HepG2 (cell line): ENCODE measurements around the gene CAPN11. TPM values are rescaled to one million over a fixed set of nuclear protein-coding genes. Genes with fewer than 3 reads are reported as not detected.

Experiments
- ATAC-seq: fragments of 200-7000 bp; cut with Tn5 transposase; 3 replicates; pipeline ENCODE4 v1.9.1; 2020; ENCODE audit warnings: mild to moderate bottlenecking, moderate library complexity
- BruUV-seq: library from RNA; stranded (reverse); fragments of 400-500 nt; replicated peaks from 2 replicates; lab custom pipeline; 2021; lab: Mats Ljungman, UMichigan
- CTCF ChIA-PET: fragments of 300-600 bp; formaldehyde crosslinking; extraction: SDS; loops from one replicate; lab custom pipeline; 2021; ENCODE audit warnings: low total read pairs, inconsistent platforms, low intra/inter-chr PET ratio; lab: Yijun Ruan, JAX
- POLR2A ChIA-PET: fragments of 350-600 bp; sonication (Branson Sonifier 250); formaldehyde crosslinking; loops from one replicate; lab custom pipeline; 2020; ENCODE audit warnings: antibody characterized with exemption, inconsistent platforms; lab: Yijun Ruan, JAX
- DNase-seq: peaks from one replicate; pipeline ENCODE4 v3.0.0-alpha.2; 2015; ENCODE audit warnings: low spot score
- FAIRE-seq: peaks from 3 replicates; lab custom pipeline; 2011; peaks lifted over from hg19 to GRCh38; lab: Jason Lieb, UNC
- H2AFZ ChIP-seq: one replicate; pipeline ENCODE4 v1.6.1; 2011; ENCODE audit warnings: low read length, inconsistent platforms
- H3K27ac ChIP-seq: fragments of 300-600 bp; 3 replicates; pipeline ENCODE4 v1.8.0; 2011; ENCODE audit warnings: mixed run types, mild to moderate bottlenecking, mixed read lengths, low read length, inconsistent platforms; ENCODE audit not compliant: insufficient read depth; ENCODE audit errors: extremely low read length
- H3K27me3 ChIP-seq, 2 experiments: fragments of 200-600 bp in 1 of 2; 2 replicates in 1 of 2; 3 replicates in 1 of 2; pipeline versions ENCODE4 v1.6.0 to v1.8.0; 2011; ENCODE audit warnings: low read length in 2 of 2, mild to moderate bottlenecking in 2 of 2, moderate library complexity in 2 of 2, inconsistent platforms in 1 of 2; ENCODE audit not compliant: insufficient read depth in 2 of 2, control insufficient read depth in 1 of 2
- H3K36me3 ChIP-seq, 2 experiments: fragments of 200-600 bp in 1 of 2; replicated peaks in 1 of 2; 2 replicates in 1 of 2; 3 replicates in 1 of 2; pipeline versions ENCODE4 v1.5.1 to v1.8.0; 2011; ENCODE audit warnings: low read length in 2 of 2, inconsistent platforms in 1 of 2; ENCODE audit not compliant: insufficient read depth in 2 of 2, control insufficient read depth in 1 of 2
- H3K4me1 ChIP-seq: 2 replicates; pipeline ENCODE4 v1.5.1; 2012; ENCODE audit warnings: low read length, inconsistent platforms; ENCODE audit not compliant: insufficient read depth
- H3K4me2 ChIP-seq: 2 replicates; pipeline ENCODE4 v1.6.0; 2011; ENCODE audit warnings: low read depth, low read length, inconsistent platforms
- H3K4me3 ChIP-seq, 3 experiments: fragments of 200-600 bp in 1 of 3; sonication (generic), shearing (Covaris generic) in 1 of 3; replicated peaks in 1 of 3; 2 replicates each; pipeline ENCODE4 v1.5.1; 2011 to 2016; ENCODE audit warnings: low read length in 3 of 3, inconsistent platforms in 2 of 3, low read depth in 2 of 3, mild to moderate bottlenecking in 2 of 3, control low read depth in 1 of 3, mixed read lengths in 1 of 3; ENCODE audit not compliant: insufficient read depth in 1 of 3
- H3K79me2 ChIP-seq: one replicate; pipeline ENCODE4 v1.6.1; 2011; ENCODE audit warnings: low read length, inconsistent platforms; ENCODE audit not compliant: insufficient read depth
- H3K9ac ChIP-seq: 2 replicates; pipeline ENCODE4 v1.6.0; 2011; ENCODE audit warnings: mild to moderate bottlenecking, low read depth, low read length, inconsistent platforms; ENCODE audit not compliant: insufficient read depth
- H3K9me3 ChIP-seq: 2 replicates; pipeline ENCODE4 v1.5.1; 2012; ENCODE audit warnings: mild to moderate bottlenecking, low read length
- H4K20me1 ChIP-seq: 2 replicates; pipeline ENCODE4 v1.6.0; 2011; ENCODE audit warnings: inconsistent platforms, mild to moderate bottlenecking, low read length, moderate library complexity; ENCODE audit not compliant: insufficient read depth
- CC2D1A ChIP-seq: sonication (generic); formaldehyde crosslinking; IDR thresholded peaks from 2 replicates; pipeline ENCODE4 v1.8.1; 2023; ENCODE audit warnings: mild to moderate bottlenecking, missing genetic modification reagents
- DPF2 ChIP-seq: sonication (generic); formaldehyde crosslinking; IDR thresholded peaks from 2 replicates; pipeline ENCODE4 v1.4.0; 2020; ENCODE audit warnings: mild to moderate bottlenecking, low read depth, missing genetic modification reagents, borderline replicate concordance
- PHF20 ChIP-seq: sonication (generic); formaldehyde crosslinking; IDR thresholded peaks from 2 replicates; pipeline ENCODE4 v1.5.0; 2020; ENCODE audit warnings: mild to moderate bottlenecking, missing genetic modification reagents
- PRMT3 ChIP-seq: sonication (generic); formaldehyde crosslinking; IDR thresholded peaks from 2 replicates; pipeline ENCODE4 v1.8.1; 2022; ENCODE audit warnings: low read depth, mild to moderate bottlenecking, moderate library complexity, missing genetic modification reagents, borderline replicate concordance
- PTBP1 ChIP-seq: fragments of 200-400 bp; formaldehyde crosslinking; IDR thresholded peaks from 2 replicates; pipeline ENCODE4 v1.6.1; 2018; ENCODE audit warnings: low read length, low read depth; ENCODE audit not compliant: poor library complexity, severe bottlenecking
- RAD51 ChIP-seq: fragments of 450-650 bp; IDR thresholded peaks from 2 replicates; pipeline ENCODE4 v1.6.1; 2016; ENCODE audit warnings: borderline replicate concordance
- ZC3H13 ChIP-seq: sonication (generic); formaldehyde crosslinking; IDR thresholded peaks from 2 replicates; pipeline ENCODE4 v1.8.1; 2023; ENCODE audit warnings: mild to moderate bottlenecking, missing genetic modification reagents, moderate library complexity
- ZNF121 ChIP-seq: sonication (generic); formaldehyde crosslinking; IDR thresholded peaks from 2 replicates; pipeline ENCODE4 v1.5.0; 2020; ENCODE audit warnings: mild to moderate bottlenecking, missing genetic modification reagents
- WGBS: methylation state at CpG from one replicate; pipeline ENCODE4 v1.1.6; 2017; ENCODE audit warnings: low lambda C conversion rate; 5-methylcytosine and 5-hydroxymethylcytosine counted together
- in situ Hi-C: cut with HindIII; loops from 2 replicates; pipeline ENCODE4 v1.10.0; 2017; ENCODE audit warnings: low pct_unique_long_range_greater_than_20kb; ENCODE audit not compliant: extremely low pct_ligation_motif_present
- intact Hi-C: fragments of 100-400 bp; cut with micrococcal nuclease; formaldehyde crosslinking; loops from one replicate; pipeline ENCODE4 v1.10.0; 2022; ENCODE audit not compliant: unreplicated experiment
- polyA plus RNA-seq, 8 experiments: library from polyadenylated mRNA; depleted of rRNA in 3 of 8; stranded (reverse) in 7 of 8; unstranded in 1 of 8; fragments of >200 nt; fragmentation: Illumina TruSeq in 4 of 8; extraction: Trizol in 4 of 8; gene quantifications; 2 replicates each; pipeline versions ENCODE4 v1.2.1 to v1.2.3, GENCODE V29; 2011 to 2016; ENCODE audit warnings: low read depth in 4 of 8, missing spikeins in 1 of 8, mixed read lengths in 1 of 8; ENCODE audit not compliant: insufficient read depth in 1 of 8
- total RNA-seq, 5 experiments: library from RNA; depleted of rRNA; stranded (reverse); fragments of >200 nt; fragmentation: Illumina TruSeq; extraction: Trizol; gene quantifications; 2 replicates each; pipeline ENCODE4 v1.2.3, GENCODE V29; 2016; ENCODE audit warnings: low read depth in 1 of 5
- TF ChIP-seq, protein P1 (sequence below): sonication (generic); formaldehyde crosslinking; IDR thresholded peaks from one replicate; pipeline ENCODE4 v1.5.1; 2020; ENCODE audit warnings: mild to moderate bottlenecking, missing genetic modification reagents; ENCODE audit errors: not compliant biosample characterization
- TF ChIP-seq, protein P2 (sequence below): IDR thresholded peaks from 2 replicates; pipeline ENCODE4 v1.6.1; 2012; ENCODE audit warnings: inconsistent platforms
- TF ChIP-seq, protein P3 (sequence below): sonication (generic); formaldehyde crosslinking; IDR thresholded peaks from 2 replicates; pipeline ENCODE4 v1.4.0; 2020; ENCODE audit warnings: missing genetic modification reagents, borderline replicate concordance

The CAPN11 gene
- total and polyA plus RNA-seq, 2 of the 13 experiments (the other 11 are each of a cell fraction or from before 2014, with no cell fraction given) = 0.07 to 0.11 TPM

DNA sequence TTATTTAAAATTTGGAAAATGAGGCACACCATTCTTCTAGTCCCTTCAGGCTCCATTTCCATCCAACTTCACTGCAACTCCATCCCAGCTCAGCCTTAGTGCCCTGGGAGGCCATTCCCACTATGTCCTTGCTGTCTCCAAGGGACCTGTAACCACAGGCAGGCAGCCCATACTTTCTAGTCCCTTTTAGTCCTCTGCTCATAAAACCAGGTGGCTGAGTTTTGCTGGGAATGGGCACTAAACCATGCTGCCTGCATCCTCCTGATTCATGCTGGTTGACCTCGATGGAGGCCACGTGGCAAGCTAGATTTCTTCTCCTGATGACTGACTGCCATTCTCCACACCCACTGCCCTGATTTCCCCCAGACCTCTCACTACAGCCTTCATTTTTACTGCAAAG lies 30.6 kb downstream of the CAPN11 start (continued):
- TF ChIP-seq, protein P1, sequence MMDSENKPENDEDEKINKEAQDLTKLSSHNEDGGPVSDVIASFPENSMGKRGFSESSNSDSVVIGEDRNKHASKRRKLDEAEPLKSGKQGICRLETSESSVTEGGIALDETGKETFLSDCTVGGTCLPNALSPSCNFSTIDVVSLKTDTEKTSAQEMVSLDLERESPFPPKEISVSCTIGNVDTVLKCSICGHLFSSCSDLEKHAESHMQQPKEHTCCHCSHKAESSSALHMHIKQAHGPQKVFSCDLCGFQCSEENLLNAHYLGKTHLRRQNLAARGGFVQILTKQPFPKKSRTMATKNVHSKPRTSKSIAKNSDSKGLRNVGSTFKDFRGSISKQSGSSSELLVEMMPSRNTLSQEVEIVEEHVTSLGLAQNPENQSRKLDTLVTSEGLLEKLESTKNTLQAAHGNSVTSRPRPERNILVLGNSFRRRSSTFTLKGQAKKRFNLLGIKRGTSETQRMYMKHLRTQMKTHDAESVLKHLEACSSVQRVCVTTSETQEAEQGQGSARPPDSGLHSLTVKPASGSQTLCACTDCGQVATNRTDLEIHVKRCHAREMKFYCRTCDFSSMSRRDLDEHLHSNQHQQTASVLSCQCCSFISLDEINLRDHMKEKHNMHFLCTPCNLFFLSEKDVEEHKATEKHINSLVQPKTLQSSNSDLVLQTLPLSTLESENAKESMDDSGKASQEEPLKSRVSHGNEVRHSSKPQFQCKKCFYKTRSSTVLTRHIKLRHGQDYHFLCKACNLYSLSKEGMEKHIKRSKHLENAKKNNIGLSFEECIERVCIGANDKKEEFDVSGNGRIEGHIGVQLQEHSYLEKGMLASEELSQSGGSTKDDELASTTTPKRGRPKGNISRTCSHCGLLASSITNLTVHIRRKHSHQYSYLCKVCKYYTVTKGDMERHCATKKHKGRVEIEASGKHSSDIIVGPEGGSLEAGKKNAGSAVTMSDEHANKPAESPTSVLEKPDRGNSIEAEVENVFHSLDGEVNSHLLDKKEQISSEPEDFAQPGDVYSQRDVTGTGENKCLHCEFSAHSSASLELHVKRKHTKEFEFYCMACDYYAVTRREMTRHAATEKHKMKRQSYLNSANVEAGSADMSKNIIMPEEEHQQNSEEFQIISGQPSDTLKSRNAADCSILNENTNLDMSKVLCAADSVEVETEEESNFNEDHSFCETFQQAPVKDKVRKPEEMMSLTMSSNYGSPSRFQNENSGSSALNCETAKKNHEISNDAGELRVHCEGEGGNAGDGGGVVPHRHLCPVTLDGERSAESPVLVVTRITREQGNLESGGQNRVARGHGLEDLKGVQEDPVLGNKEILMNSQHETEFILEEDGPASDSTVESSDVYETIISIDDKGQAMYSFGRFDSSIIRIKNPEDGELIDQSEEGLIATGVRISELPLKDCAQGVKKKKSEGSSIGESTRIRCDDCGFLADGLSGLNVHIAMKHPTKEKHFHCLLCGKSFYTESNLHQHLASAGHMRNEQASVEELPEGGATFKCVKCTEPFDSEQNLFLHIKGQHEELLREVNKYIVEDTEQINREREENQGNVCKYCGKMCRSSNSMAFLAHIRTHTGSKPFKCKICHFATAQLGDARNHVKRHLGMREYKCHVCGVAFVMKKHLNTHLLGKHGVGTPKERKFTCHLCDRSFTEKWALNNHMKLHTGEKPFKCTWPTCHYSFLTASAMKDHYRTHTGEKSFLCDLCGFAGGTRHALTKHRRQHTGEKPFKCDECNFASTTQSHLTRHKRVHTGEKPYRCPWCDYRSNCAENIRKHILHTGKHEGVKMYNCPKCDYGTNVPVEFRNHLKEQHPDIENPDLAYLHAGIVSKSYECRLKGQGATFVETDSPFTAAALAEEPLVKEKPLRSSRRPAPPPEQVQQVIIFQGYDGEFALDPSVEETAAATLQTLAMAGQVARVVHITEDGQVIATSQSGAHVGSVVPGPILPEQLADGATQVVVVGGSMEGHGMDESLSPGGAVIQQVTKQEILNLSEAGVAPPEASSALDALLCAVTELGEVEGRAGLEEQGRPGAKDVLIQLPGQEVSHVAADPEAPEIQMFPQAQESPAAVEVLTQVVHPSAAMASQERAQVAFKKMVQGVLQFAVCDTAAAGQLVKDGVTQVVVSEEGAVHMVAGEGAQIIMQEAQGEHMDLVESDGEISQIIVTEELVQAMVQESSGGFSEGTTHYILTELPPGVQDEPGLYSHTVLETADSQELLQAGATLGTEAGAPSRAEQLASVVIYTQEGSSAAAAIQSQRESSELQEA (CRISPR knock-in tag) = peak; percentile 25
- TF ChIP-seq, protein P2, sequence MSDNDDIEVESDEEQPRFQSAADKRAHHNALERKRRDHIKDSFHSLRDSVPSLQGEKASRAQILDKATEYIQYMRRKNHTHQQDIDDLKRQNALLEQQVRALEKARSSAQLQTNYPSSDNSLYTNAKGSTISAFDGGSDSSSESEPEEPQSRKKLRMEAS = peak; percentile 36; the same call in 1 of the 2 replicates
- TF ChIP-seq CC2D1A (no peak), RAD51 (no peak)

DNA sequence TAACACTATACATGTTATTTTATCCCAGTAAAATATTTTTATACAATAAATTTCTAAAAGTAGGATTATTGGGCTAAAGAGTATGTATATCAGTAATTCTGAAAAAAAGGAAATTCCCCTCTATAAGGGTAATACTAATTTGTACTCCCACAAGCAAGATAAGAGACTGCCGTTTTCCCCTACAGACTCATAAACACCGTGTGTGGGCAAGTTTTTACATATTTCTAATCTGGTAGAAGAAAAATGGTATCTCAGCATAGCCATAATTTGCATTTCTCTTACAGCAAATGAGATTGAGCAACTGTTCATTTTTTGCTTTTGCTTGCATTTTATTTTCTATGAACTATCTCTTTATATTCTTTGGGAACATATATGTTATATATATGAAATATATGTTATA lies 32.1 kb downstream of the CAPN11 start:
- ChIA-PET CTCF (no interaction called here), POLR2A (no interaction called here)
- Histone ChIP-seq H3K4me2 (no peak overlapping the region), H3K4me1 (peaks cover 62% of the 10 kb centered on the region), H3K79me2 (no peaks in the 10 kb centered on the region), H3K36me3 (no peaks in the 10 kb centered on the region), H3K4me3 (no peak overlapping the region), H3K9ac (no peak overlapping the region), H3K27ac (no peak overlapping the region), H2AFZ (no peak overlapping the region), H3K9me3 (no peaks in the 10 kb centered on the region), H4K20me1 (no peaks in the 10 kb centered on the region), H3K27me3 (peaks cover 0 to 5% of the 10 kb centered on the region in 2 experiments; a peak in 2 of 5 replicates)
- in situ Hi-C loops = no loop called here
- no peak for DNase-seq
- intact Hi-C loops = no loop called here
- BruUV-seq = no TSS peak
- ATAC-seq = no peak
- 3% methylated on average over 2 of the region's 2 CpGs for WGBS
- FAIRE-seq = no peak
- TF ChIP-seq PTBP1 (no peak), PRMT3 (CRISPR knock-in tag) (no peak), ZNF121 (CRISPR knock-in tag) (no peak), DPF2 (no peak), ZC3H13 (no peak), PHF20 (CRISPR knock-in tag) (no peak)
- TF ChIP-seq, protein P3, sequence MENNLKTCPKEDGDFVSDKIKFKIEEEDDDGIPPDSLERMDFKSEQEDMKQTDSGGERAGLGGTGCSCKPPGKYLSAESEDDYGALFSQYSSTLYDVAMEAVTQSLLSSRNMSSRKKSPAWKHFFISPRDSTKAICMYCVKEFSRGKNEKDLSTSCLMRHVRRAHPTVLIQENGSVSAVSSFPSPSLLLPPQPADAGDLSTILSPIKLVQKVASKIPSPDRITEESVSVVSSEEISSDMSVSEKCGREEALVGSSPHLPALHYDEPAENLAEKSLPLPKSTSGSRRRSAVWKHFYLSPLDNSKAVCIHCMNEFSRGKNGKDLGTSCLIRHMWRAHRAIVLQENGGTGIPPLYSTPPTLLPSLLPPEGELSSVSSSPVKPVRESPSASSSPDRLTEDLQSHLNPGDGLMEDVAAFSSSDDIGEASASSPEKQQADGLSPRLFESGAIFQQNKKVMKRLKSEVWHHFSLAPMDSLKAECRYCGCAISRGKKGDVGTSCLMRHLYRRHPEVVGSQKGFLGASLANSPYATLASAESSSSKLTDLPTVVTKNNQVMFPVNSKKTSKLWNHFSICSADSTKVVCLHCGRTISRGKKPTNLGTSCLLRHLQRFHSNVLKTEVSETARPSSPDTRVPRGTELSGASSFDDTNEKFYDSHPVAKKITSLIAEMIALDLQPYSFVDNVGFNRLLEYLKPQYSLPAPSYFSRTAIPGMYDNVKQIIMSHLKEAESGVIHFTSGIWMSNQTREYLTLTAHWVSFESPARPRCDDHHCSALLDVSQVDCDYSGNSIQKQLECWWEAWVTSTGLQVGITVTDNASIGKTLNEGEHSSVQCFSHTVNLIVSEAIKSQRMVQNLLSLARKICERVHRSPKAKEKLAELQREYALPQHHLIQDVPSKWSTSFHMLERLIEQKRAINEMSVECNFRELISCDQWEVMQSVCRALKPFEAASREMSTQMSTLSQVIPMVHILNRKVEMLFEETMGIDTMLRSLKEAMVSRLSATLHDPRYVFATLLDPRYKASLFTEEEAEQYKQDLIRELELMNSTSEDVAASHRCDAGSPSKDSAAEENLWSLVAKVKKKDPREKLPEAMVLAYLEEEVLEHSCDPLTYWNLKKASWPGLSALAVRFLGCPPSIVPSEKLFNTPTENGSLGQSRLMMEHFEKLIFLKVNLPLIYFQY (CRISPR knock-in tag) = no peak
